PC-9 (cell line): ENCODE results near the gene FAM171A1. TPM values are rescaled to one million over a fixed set of nuclear protein-coding genes. Genes with fewer than 3 reads are reported as not detected.

Experiments
- BruUV-seq: library from RNA; stranded (reverse); fragments of 400-500 nt; replicated peaks from 2 replicates; lab custom pipeline; 2021; lab: Mats Ljungman, UMichigan
- CTCF ChIA-PET: fragments of 300-600 bp; sonication (Branson Sonifier 250); formaldehyde crosslinking; loops from one replicate; lab custom pipeline; 2022; ENCODE audit warnings: antibody characterized with exemption; lab: Charles Lee
- POLR2A ChIA-PET: fragments of 300-600 bp; sonication (Branson Sonifier 250); formaldehyde crosslinking; loops from one replicate; lab custom pipeline; 2022; ENCODE audit warnings: antibody characterized with exemption; ENCODE audit not compliant: unreplicated experiment; lab: Charles Lee
- DNase-seq, 2 experiments: peaks; one replicate each; pipeline versions ENCODE4 v3.0.0 to v3.0.0-alpha.2; 2015 to 2022; ENCODE audit warnings: mixed read lengths in 1 of 2
- H2AFZ ChIP-seq: fragments of 200-600 bp; sonication (generic); 2 replicates; pipeline ENCODE4 v1.8.1; 2017; ENCODE audit warnings: antibody characterized with exemption
- H3F3A ChIP-seq: fragments of 200-600 bp; sonication (generic); 2 replicates; pipeline ENCODE4 v1.8.1; 2017; ENCODE audit warnings: antibody characterized with exemption, mild to moderate bottlenecking, low read depth; ENCODE audit not compliant: insufficient read depth
- H3K27ac ChIP-seq: fragments of 200-600 bp; sonication (generic); 2 replicates; pipeline ENCODE4 v1.6.1; 2016; ENCODE audit warnings: mixed run types
- H3K27me3 ChIP-seq: fragments of 200-600 bp; sonication (generic); 2 replicates; pipeline ENCODE4 v1.6.1; 2016; ENCODE audit warnings: low read depth, mixed run types; ENCODE audit not compliant: insufficient read depth
- H3K36me3 ChIP-seq: fragments of 200-600 bp; sonication (generic); 2 replicates; pipeline ENCODE4 v1.6.1; 2016; ENCODE audit warnings: low read depth, mixed run types
- H3K4me1 ChIP-seq: fragments of 200-600 bp; sonication (generic); replicated peaks from 2 replicates; pipeline ENCODE4 v1.6.1; 2016; ENCODE audit warnings: mixed run types; ENCODE audit not compliant: insufficient read depth
- H3K4me2 ChIP-seq: fragments of 200-600 bp; sonication (generic); 2 replicates; pipeline ENCODE4 v1.6.1; 2017; ENCODE audit warnings: mixed run types
- H3K4me3 ChIP-seq: fragments of 200-600 bp; sonication (generic); 2 replicates; pipeline ENCODE4 v1.6.1; 2016; ENCODE audit warnings: mixed run types
- H3K79me2 ChIP-seq: fragments of 200-600 bp; sonication (generic); 2 replicates; pipeline ENCODE4 v1.6.1; 2017; ENCODE audit warnings: low read depth, mixed run types
- H3K9me2 ChIP-seq: fragments of 200-600 bp; sonication (generic); 2 replicates; pipeline ENCODE4 v1.8.1; 2017; ENCODE audit warnings: mild to moderate bottlenecking; ENCODE audit not compliant: insufficient read depth
- H3K9me3 ChIP-seq: fragments of 200-600 bp; sonication (generic); 2 replicates; pipeline ENCODE4 v1.8.1; 2016; ENCODE audit warnings: low read depth; ENCODE audit not compliant: insufficient read depth
- H4K20me1 ChIP-seq: fragments of 200-600 bp; sonication (generic); 2 replicates; pipeline ENCODE4 v1.8.1; 2017; ENCODE audit not compliant: insufficient read depth
- EZH2 ChIP-seq: fragments of 200-600 bp; sonication (generic); IDR thresholded peaks from 2 replicates; pipeline ENCODE4 v1.8.0; 2017; ENCODE audit warnings: antibody characterized with exemption, low read depth
- intact Hi-C: fragments of 100-400 bp; cut with micrococcal nuclease; formaldehyde crosslinking; loops from one replicate; pipeline ENCODE4 v1.10.0; 2022; ENCODE audit not compliant: unreplicated experiment
- total RNA-seq: library from RNA; stranded (reverse); gene quantifications from 2 replicates; pipeline ENCODE4 v1.2.3, GENCODE V29; 2021
- TF ChIP-seq, protein P1 (sequence below): fragments of 200-600 bp; sonication (generic); conservative IDR thresholded peaks from 2 replicates; pipeline ENCODE4 v1.6.1; 2017; ENCODE audit warnings: mixed run types, antibody characterized with exemption, mild to moderate bottlenecking, moderate library complexity

FAM171A1 gene
- total RNA-seq, 1 experiment from 2014 or later, result 3.0 TPM

DNA sequence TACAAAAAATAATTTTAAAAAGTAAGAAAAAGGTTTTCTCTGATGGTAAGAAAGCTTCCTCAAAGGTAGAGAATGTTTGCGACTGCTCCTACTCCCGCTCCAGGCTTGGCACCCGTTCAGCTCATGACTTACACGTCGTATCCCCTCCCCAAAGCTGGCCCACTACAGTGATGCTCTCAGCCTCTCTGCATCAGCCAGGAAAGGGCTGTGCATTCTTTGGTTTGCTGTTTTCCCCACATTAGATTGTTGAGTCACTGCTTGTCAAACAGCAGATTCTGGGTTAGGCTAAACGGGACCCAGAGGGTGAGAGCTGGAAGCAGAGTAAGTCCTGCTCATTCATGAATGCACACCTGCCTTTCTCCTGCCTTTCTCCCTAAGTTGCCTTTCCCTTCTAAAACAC lies 147.9 kb downstream of the FAM171A1 start:
- Histone ChIP-seq H3K9me3 (no peaks in the 10 kb centered on the region), H3K4me1 (no peaks in the 10 kb centered on the region), H3K27ac (no peak overlapping the region), H4K20me1 (no peaks in the 10 kb centered on the region), H3K79me2 (no peaks in the 10 kb centered on the region), H3K9me2 (no peaks in the 10 kb centered on the region), H3K27me3 (peaks cover 3% of the 10 kb centered on the region), H3K4me2 (no peak overlapping the region), H3K36me3 (no peaks in the 10 kb centered on the region), H2AFZ (no peak overlapping the region), H3K4me3 (no peak overlapping the region), H3F3A (no peaks in the 10 kb centered on the region)
- no peak for TF ChIP-seq EZH2
- TF ChIP-seq, protein P1, sequence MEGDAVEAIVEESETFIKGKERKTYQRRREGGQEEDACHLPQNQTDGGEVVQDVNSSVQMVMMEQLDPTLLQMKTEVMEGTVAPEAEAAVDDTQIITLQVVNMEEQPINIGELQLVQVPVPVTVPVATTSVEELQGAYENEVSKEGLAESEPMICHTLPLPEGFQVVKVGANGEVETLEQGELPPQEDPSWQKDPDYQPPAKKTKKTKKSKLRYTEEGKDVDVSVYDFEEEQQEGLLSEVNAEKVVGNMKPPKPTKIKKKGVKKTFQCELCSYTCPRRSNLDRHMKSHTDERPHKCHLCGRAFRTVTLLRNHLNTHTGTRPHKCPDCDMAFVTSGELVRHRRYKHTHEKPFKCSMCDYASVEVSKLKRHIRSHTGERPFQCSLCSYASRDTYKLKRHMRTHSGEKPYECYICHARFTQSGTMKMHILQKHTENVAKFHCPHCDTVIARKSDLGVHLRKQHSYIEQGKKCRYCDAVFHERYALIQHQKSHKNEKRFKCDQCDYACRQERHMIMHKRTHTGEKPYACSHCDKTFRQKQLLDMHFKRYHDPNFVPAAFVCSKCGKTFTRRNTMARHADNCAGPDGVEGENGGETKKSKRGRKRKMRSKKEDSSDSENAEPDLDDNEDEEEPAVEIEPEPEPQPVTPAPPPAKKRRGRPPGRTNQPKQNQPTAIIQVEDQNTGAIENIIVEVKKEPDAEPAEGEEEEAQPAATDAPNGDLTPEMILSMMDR, result no peak
- BruUV-seq, result no TSS peak
- intact Hi-C loops, result no loop called here
- ChIA-PET POLR2A (no interaction called here), CTCF (no interaction called here)
- DNase-seq, result no peak

DNA sequence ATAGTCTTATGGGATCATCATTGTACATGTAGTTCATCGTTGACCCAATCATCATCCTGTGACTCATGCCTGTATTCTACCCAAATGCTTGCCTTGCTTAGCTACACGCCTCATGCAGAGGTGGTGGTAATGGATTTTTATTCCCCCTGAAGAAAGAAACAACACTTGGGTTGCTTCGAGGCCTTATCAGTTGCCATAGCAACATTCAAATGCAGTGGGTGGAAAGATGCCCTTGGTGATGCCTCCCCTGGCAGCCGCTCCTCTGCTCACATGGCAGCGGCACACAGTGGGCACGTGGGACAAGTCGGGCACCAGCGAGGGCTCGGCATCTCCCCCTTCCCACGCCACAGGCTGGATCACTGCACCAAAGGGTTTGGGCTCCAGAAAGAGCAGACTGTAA lies 148.6 kb downstream of the FAM171A1 start:
- no peak overlapping the region for H3K4me2 ChIP-seq
- H3K27me3 ChIP-seq, result peaks cover 3% of the 10 kb centered on the region
- no peaks in the 10 kb centered on the region for H3K4me1 ChIP-seq
- H3K36me3 ChIP-seq, result no peaks in the 10 kb centered on the region
- H3K4me3 ChIP-seq, result no peak overlapping the region
- H3K27ac ChIP-seq, result no peak overlapping the region
- TF ChIP-seq, protein P1, result no peak
- ChIA-PET CTCF (no interaction called here), POLR2A (no interaction called here)
- intact Hi-C loops, result no loop called here
- BruUV-seq, result no TSS peak
- no peak overlapping the region for H2AFZ ChIP-seq
- no peaks in the 10 kb centered on the region for H3F3A ChIP-seq
- H3K79me2 ChIP-seq, result no peaks in the 10 kb centered on the region
- no peaks in the 10 kb centered on the region for H3K9me3 ChIP-seq
- no peaks in the 10 kb centered on the region for H4K20me1 ChIP-seq
- H3K9me2 ChIP-seq, result no peaks in the 10 kb centered on the region
- no peak for DNase-seq

DNA sequence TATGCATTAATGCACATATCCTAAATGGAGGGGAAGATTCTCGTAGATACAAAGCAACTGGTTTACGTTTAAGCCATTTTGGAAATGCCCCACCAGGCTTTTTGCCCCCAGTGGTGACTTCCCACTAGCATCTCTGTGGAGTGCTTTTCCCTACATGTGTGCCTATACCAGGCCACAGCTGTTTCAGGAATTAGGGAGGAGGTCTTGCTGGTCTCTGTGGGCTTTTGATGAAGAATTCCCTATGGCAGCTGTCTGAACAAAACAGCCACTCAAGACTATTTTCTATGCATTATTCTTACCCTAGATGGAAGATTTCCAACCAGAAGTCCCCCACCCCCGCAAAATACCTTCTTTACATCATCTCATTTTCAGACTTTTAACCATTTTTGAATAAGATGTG lies 150.6 kb downstream of the FAM171A1 start:
- Histone ChIP-seq H3K36me3 (no peaks in the 10 kb centered on the region), H3K9me3 (no peaks in the 10 kb centered on the region), H4K20me1 (no peaks in the 10 kb centered on the region), H2AFZ (no peak overlapping the region), H3K4me1 (no peaks in the 10 kb centered on the region), H3K27me3 (no peaks in the 10 kb centered on the region; the same call in 1 of the 2 replicates), H3F3A (no peaks in the 10 kb centered on the region), H3K9me2 (no peaks in the 10 kb centered on the region), H3K27ac (no peak overlapping the region), H3K4me3 (no peak overlapping the region), H3K79me2 (no peaks in the 10 kb centered on the region), H3K4me2 (no peak overlapping the region)
- no peak for DNase-seq
- ChIA-PET CTCF (no interaction called here), POLR2A (no interaction called here)
- intact Hi-C loops, result no loop called here
- BruUV-seq, result no TSS peak
- TF ChIP-seq, protein P1, result no peak
- TF ChIP-seq EZH2, result no peak
